Dermis blood vessel endothelial cell (primary cell): ENCODE results near the gene NDUFB8. TPM values are rescaled to one million over a fixed set of nuclear protein-coding genes. Genes with fewer than 3 reads are reported as not detected.

ENCODE experiments used
- total RNA-seq: library from RNA; depleted of rRNA; stranded (reverse); fragments of >200 nt; gene quantifications from 2 replicates; pipeline ENCODE4 v1.2.3, GENCODE V29; 2014

NDUFB8 gene
- total RNA-seq, 1 donor from 2014 or later = 116 TPM

Other genes with a start within 250 kb of the NDUFB8 start
- 35.1 and 44.2 TPM in 2 replicates for gene BLOC1S2, start 243.2 kb downstream of the NDUFB8 start, total RNA-seq
- not detected in 2 replicates for gene PKD2L1, start 199.6 kb downstream of the NDUFB8 start, total RNA-seq
- gene SCD, start 182.6 kb downstream of the NDUFB8 start, total RNA-seq = 62.3 and 297 TPM in 2 replicates
- not detected in 2 replicates for gene WNT8B, start 66.9 kb downstream of the NDUFB8 start, total RNA-seq
- gene SEC31B, start 10.0 kb downstream of the NDUFB8 start, total RNA-seq = 1.2 and 5.3 TPM in 2 replicates
- 7.5 and 10.4 TPM in 2 replicates for gene HIF1AN, start 6.1 kb upstream of the NDUFB8 start, total RNA-seq
- 0.14 and 0.51 TPM in 2 replicates for gene PAX2, start 215.7 kb upstream of the NDUFB8 start, total RNA-seq